Body of pancreas (tissue), 4 donors: ENCODE measurements around the gene RANBP3.

ENCODE experiments used
- CTCF ChIP-seq, 7 experiments: fragments of 450-650 bp in 4 of 7; fragments of 200-600 bp in 3 of 7; sonication (generic) in 3 of 7; IDR thresholded peaks; one replicate each; pipeline ENCODE4 v1.5.1; 2016 to 2019; ENCODE audit warnings: antibody characterized with exemption in 7 of 7
- POLR2A ChIP-seq, 3 donors: fragments of 450-650 bp; IDR thresholded peaks; one replicate each; pipeline ENCODE4 v1.6.1; 2016; ENCODE audit warnings: antibody characterized with exemption in 3 of 3, mild to moderate bottlenecking in 2 of 3

- TF ChIP-seq CTCF (IDR thresholded peaks at IDR 0.05) (no peak), POLR2A (IDR thresholded peaks at IDR 0.05) (no peak)
These were observed 939 bp upstream of the RANBP3 start for GRCh38 chr19:5978606-5979552.
